Ovary (tissue), 3 donors: ENCODE data around the gene DSEL.

Experiments
- CTCF ChIP-seq, 3 donors: fragments of 450-650 bp in 2 of 3; fragments of 200-600 bp in 1 of 3; IDR thresholded peaks; one replicate each; pipeline versions ENCODE4 v1.5.1 to v1.8.0; 2016 to 2022; ENCODE audit warnings: antibody characterized with exemption in 3 of 3, mild to moderate bottlenecking in 1 of 3
- EP300 ChIP-seq: sonication (generic); formaldehyde crosslinking; IDR thresholded peaks from one replicate; pipeline ENCODE4 v1.6.1; 2017; ENCODE audit warnings: antibody characterized with exemption
- POLR2A ChIP-seq: fragments of 450-650 bp; IDR thresholded peaks from one replicate; pipeline ENCODE4 v1.6.1; 2017; ENCODE audit warnings: antibody characterized with exemption, mild to moderate bottlenecking, moderate library complexity
- donor health status: DM: no; HTN: no; CAD: no.

GRCh38 chr18:67485655-67486054 lies 30.9 kb downstream of the DSEL start:
- TF ChIP-seq POLR2A (no peak), CTCF (IDR thresholded peaks at IDR 0.05) (no peak), EP300 (no peak)
